Lower lobe of right lung (tissue), 2 donors: Measurements from ENCODE around the gene CNIH3. TPM values are rescaled to one million over a fixed set of nuclear protein-coding genes. Genes with fewer than 3 reads are reported as not detected.

Experiments used
- ATAC-seq, 2 donors: fragments of 200-7000 bp; cut with Tn5 transposase; one replicate each; pipeline ENCODE4 v1.9.1; 2020 to 2022; ENCODE audit warnings: mild to moderate bottlenecking in 2 of 2, moderate library complexity in 2 of 2
- DNase-seq: peaks from one replicate; pipeline ENCODE4 v3.0.0-alpha.2; 2020
- H3K27ac ChIP-seq: fragments of 200-600 bp; one replicate; pipeline ENCODE4 v1.8.0; 2022
- H3K27me3 ChIP-seq: fragments of 200-600 bp; one replicate; pipeline ENCODE4 v1.8.0; 2022; ENCODE audit warnings: low read depth
- H3K36me3 ChIP-seq: fragments of 200-600 bp; one replicate; pipeline ENCODE4 v1.8.0; 2022; ENCODE audit warnings: mild to moderate bottlenecking
- H3K4me1 ChIP-seq: fragments of 200-600 bp; one replicate; pipeline ENCODE4 v1.8.0; 2022
- H3K4me3 ChIP-seq: fragments of 200-600 bp; one replicate; pipeline ENCODE4 v1.8.0; 2022; ENCODE audit warnings: mild to moderate bottlenecking
- H3K9me3 ChIP-seq: fragments of 200-600 bp; one replicate; pipeline ENCODE4 v1.8.0; 2022
- CTCF ChIP-seq: fragments of 200-600 bp; IDR thresholded peaks from one replicate; pipeline ENCODE4 v1.8.0; 2022; ENCODE audit warnings: antibody characterized with exemption, mild to moderate bottlenecking
- intact Hi-C: fragments of 100-400 bp; cut with DNase I; formaldehyde crosslinking; loops from one replicate; pipeline ENCODE4 v1.11.0; 2022
- total RNA-seq: library from RNA; stranded (reverse); fragmentation: NEBNext Ultra II Directional; extraction: Animal tissue kit (Norgen Biotek cat#: 25700); gene quantifications from one replicate; pipeline ENCODE4 v1.2.1, GENCODE V29; 2021
- donor health status: DM: no; HTN: yes; CAD: no; lungs with severe emphysema.

Gene CNIH3
- total RNA-seq, 1 donor from 2014 or later, result 2.1 TPM

- intact Hi-C loops, result no loop called here
- no peak for ATAC-seq
Measured at GRCh38 chr1:224582041-224582440, 34.1 kb upstream of the CNIH3 start.

GRCh38 chr1:224583774-224584173 is 32.3 kb upstream of the CNIH3 start:
- ATAC-seq (no peak), DNase-seq (no peak)
- no peaks in the 10 kb centered on the region for H3K27me3 ChIP-seq
- H3K4me1 ChIP-seq, result no peaks in the 10 kb centered on the region
- TF ChIP-seq CTCF, result no peak
- H3K9me3 ChIP-seq, result no peaks in the 10 kb centered on the region
- no peak overlapping the region for H3K27ac ChIP-seq
- no peak overlapping the region for H3K4me3 ChIP-seq
- H3K36me3 ChIP-seq, result no peaks in the 10 kb centered on the region
- intact Hi-C loops, result no loop called here

More at GRCh38 chr1:224582041-224582440, 34.1 kb upstream of the CNIH3 start:
- H3K27me3 ChIP-seq, result no peaks in the 10 kb centered on the region
- DNase-seq, result no peak
- peaks cover under 1% of the 10 kb centered on the region for H3K9me3 ChIP-seq
- TF ChIP-seq CTCF, result no peak
- H3K4me3 ChIP-seq, result no peak overlapping the region
- H3K36me3 ChIP-seq, result no peaks in the 10 kb centered on the region
- no peak overlapping the region for H3K27ac ChIP-seq
- no peaks in the 10 kb centered on the region for H3K4me1 ChIP-seq

GRCh38 chr1:224585051-224585450 is 31.1 kb upstream of the CNIH3 start:
- no peak for DNase-seq
- H3K9me3 ChIP-seq, result no peaks in the 10 kb centered on the region
- no peaks in the 10 kb centered on the region for H3K27me3 ChIP-seq
- ATAC-seq, result no peak
- H3K27ac ChIP-seq, result no peak overlapping the region
- no peak for TF ChIP-seq CTCF
- H3K36me3 ChIP-seq, result no peaks in the 10 kb centered on the region
- intact Hi-C loops, result no loop called here
- H3K4me1 ChIP-seq, result no peaks in the 10 kb centered on the region
- H3K4me3 ChIP-seq, result no peak overlapping the region

- no peaks in the 10 kb centered on the region for H3K27me3 ChIP-seq
- H3K4me1 ChIP-seq, result no peaks in the 10 kb centered on the region
- DNase-seq (no peak), ATAC-seq (no peak)
- intact Hi-C loops, result no loop called here
- no peak overlapping the region for H3K4me3 ChIP-seq
- TF ChIP-seq CTCF, result no peak
- H3K27ac ChIP-seq, result no peak overlapping the region
- H3K36me3 ChIP-seq, result no peaks in the 10 kb centered on the region
- no peaks in the 10 kb centered on the region for H3K9me3 ChIP-seq
Measured at GRCh38 chr1:224587051-224587450, 29.1 kb upstream of the CNIH3 start.

- H3K4me3 ChIP-seq, result no peak overlapping the region
- no peaks in the 10 kb centered on the region for H3K36me3 ChIP-seq
- DNase-seq, result no peak
- TF ChIP-seq CTCF, result no peak
- intact Hi-C loops, result no loop called here
- no peak for ATAC-seq
- H3K27me3 ChIP-seq, result no peaks in the 10 kb centered on the region
- H3K27ac ChIP-seq, result no peak overlapping the region
- H3K4me1 ChIP-seq, result peaks cover 8% of the 10 kb centered on the region
- H3K9me3 ChIP-seq, result no peaks in the 10 kb centered on the region
Measured at GRCh38 chr1:224588515-224588914, 27.6 kb upstream of the CNIH3 start.

- Histone ChIP-seq H3K27me3 (no peaks in the 10 kb centered on the region), H3K27ac (no peak overlapping the region), H3K9me3 (no peaks in the 10 kb centered on the region), H3K36me3 (no peaks in the 10 kb centered on the region), H3K4me3 (no peak overlapping the region), H3K4me1 (peaks cover 13% of the 10 kb centered on the region)
- TF ChIP-seq CTCF, result no peak
- DNase-seq (no peak), ATAC-seq (no peak)
- intact Hi-C loops, result no loop called here
Measured at GRCh38 chr1:224589006-224589405, 27.1 kb upstream of the CNIH3 start.
